ENCODE results near the gene HOXC11. TPM values are rescaled to one million over a fixed set of nuclear protein-coding genes. Genes with fewer than 3 reads are reported as not detected.
A peak's percentile ranks its signal among the peaks of the same experiment; 100 is the strongest.

The HOXC11 gene
- total and polyA plus RNA-seq, 2 donors (not counting 1 experiment from before 2014, with no cell fraction given), result not detected

GRCh38 chr12:53982648-53983567, 10.0 kb downstream of the HOXC11 start:
- Histone ChIP-seq H3K79me2 (ENCODE audit: control insufficient read depth, insufficient read depth, low read length) (no peaks in the 10 kb centered on the region), H3K9me3 (ENCODE audit: control extremely low read depth in 1 of 3, control insufficient read depth in 2 of 3, insufficient read depth in 1 of 3, low read length in 2 of 3) (peaks cover 0 to 80% (median 12%) of the 10 kb centered on the region in 3 donors), H3K4me1 (ENCODE audit: control insufficient read depth in 2 of 2, insufficient read depth in 2 of 2, low read length in 2 of 2) (peaks cover 26 to 36% of the 10 kb centered on the region in 2 donors), H4K20me1 (ENCODE audit: control insufficient read depth, insufficient read depth, low read length, poor library complexity, severe bottlenecking) (no peaks in the 10 kb centered on the region), H3K9ac (ENCODE audit: low read length) (no peak overlapping the region), H3K27me3 (replicated peaks in 1 of 4; ENCODE audit: control extremely low read depth in 1 of 4, control insufficient read depth in 3 of 4, insufficient read depth in 4 of 4, low read length in 3 of 4) (peaks cover 0 to 96% (median 91%) of the 10 kb centered on the region in 4 experiments), H3K27ac (ENCODE audit: low read length in 2 of 2) (no peak overlapping the region), H3K4me3 (ENCODE audit: control extremely low read depth in 1 of 5, extremely low read depth in 1 of 5, insufficient read depth in 1 of 5, low read depth in 2 of 5, low read length in 4 of 5) (no peak overlapping the region), H3K36me3 (replicated peaks in 1 of 2; ENCODE audit: control extremely low read depth in 1 of 2, control insufficient read depth in 1 of 2, extremely low read depth in 1 of 2, insufficient read depth in 2 of 2, low read length in 1 of 2) (no peaks in the 10 kb centered on the region), H3K4me2 (replicated peaks; ENCODE audit: low read depth, low read length, poor library complexity, severe bottlenecking) (no peak overlapping the region), H2AFZ (ENCODE audit: insufficient read depth, low read depth, low read length, poor library complexity, severe bottlenecking) (no peak overlapping the region)
- H3K4me3 Mint-ChIP-seq, result no peak overlapping the region
- ChIA-PET POLR2A (no interaction called here), CTCF (no interaction called here)
- H3K9me3 Mint-ChIP-seq (ENCODE audit: insufficient read depth), result no peaks in the 10 kb centered on the region
- intact Hi-C loops (cut with micrococcal nuclease), result no loop called here
- DNase-seq, result no peak
- ATAC-seq (ENCODE audit: low read depth), result no peak
- H3K27me3 Mint-ChIP-seq, result peaks cover 86% of the 10 kb centered on the region
- TF ChIP-seq CTCF (IDR thresholded peaks at IDR 0.05) (no peak), EZH2 (IDR thresholded peaks at IDR 0.05; ENCODE audit: borderline replicate concordance, insufficient read depth, low read depth, low read length, poor library complexity, severe bottlenecking) (peak; percentile 61)
- WGBS (ENCODE audit: insufficient coverage), result 9% methylated on average over 17 of the region's 26 CpGs
- peak overlapping the region; percentile 65 for H3K27ac Mint-ChIP-seq
- H3K4me1 Mint-ChIP-seq, result peaks cover 13% of the 10 kb centered on the region

GRCh38 chr12:53983568-53983949, 10.6 kb downstream of the HOXC11 start:
- Mint-ChIP-seq H3K4me3 (no peak overlapping the region), H3K27me3 (peaks cover 86% of the 10 kb centered on the region), H3K9me3 (ENCODE audit: insufficient read depth) (no peaks in the 10 kb centered on the region), H3K27ac (peak overlapping the region; percentile 56), H3K4me1 (peaks cover 13% of the 10 kb centered on the region)
- H2AFZ ChIP-seq (ENCODE audit: insufficient read depth, low read depth, low read length, poor library complexity, severe bottlenecking), result no peak overlapping the region
- ChIA-PET CTCF (no interaction called here), POLR2A (interaction anchor here (0.8 kb wide), 1 partner anchor 257 kb away, joined by 3 read pairs; no protein-coding TSS in a partner anchor)
- DNase-seq, result peak; percentile 54
- intact Hi-C loops (cut with micrococcal nuclease), result no loop called here
- H3K27ac ChIP-seq (ENCODE audit: low read length in 2 of 2), result no peak overlapping the region
- H3K36me3 ChIP-seq (replicated peaks in 1 of 2; ENCODE audit: control extremely low read depth in 1 of 2, control insufficient read depth in 1 of 2, extremely low read depth in 1 of 2, insufficient read depth in 2 of 2, low read length in 1 of 2), result no peaks in the 10 kb centered on the region
- H3K4me1 ChIP-seq (ENCODE audit: control insufficient read depth in 2 of 2, insufficient read depth in 2 of 2, low read length in 2 of 2), result peaks cover 22 to 36% of the 10 kb centered on the region in 2 donors
- H3K9me3 ChIP-seq (ENCODE audit: control extremely low read depth in 1 of 3, control insufficient read depth in 2 of 3, insufficient read depth in 1 of 3, low read length in 2 of 3), result peaks cover 0 to 78% (median 12%) of the 10 kb centered on the region in 3 donors
- H3K79me2 ChIP-seq (ENCODE audit: control insufficient read depth, insufficient read depth, low read length), result no peaks in the 10 kb centered on the region
- WGBS (ENCODE audit: insufficient coverage), result 8% methylated on average over 11 of the region's 17 CpGs
- no peak for TF ChIP-seq CTCF (IDR thresholded peaks at IDR 0.05)
- no peak for TF ChIP-seq EZH2 (IDR thresholded peaks at IDR 0.05; ENCODE audit: borderline replicate concordance, insufficient read depth, low read depth, low read length, poor library complexity, severe bottlenecking)
- ATAC-seq (ENCODE audit: low read depth), result no peak
- H3K4me2 ChIP-seq (replicated peaks; ENCODE audit: low read depth, low read length, poor library complexity, severe bottlenecking), result peak overlapping the region; percentile 1
- H4K20me1 ChIP-seq (ENCODE audit: control insufficient read depth, insufficient read depth, low read length, poor library complexity, severe bottlenecking), result no peaks in the 10 kb centered on the region
- H3K9ac ChIP-seq (ENCODE audit: low read length), result no peak overlapping the region
- peaks cover 0 to 97% (median 93%) of the 10 kb centered on the region in 4 experiments for H3K27me3 ChIP-seq (replicated peaks in 1 of 4; ENCODE audit: control extremely low read depth in 1 of 4, control insufficient read depth in 3 of 4, insufficient read depth in 4 of 4, low read length in 3 of 4)
- no peak overlapping the region for H3K4me3 ChIP-seq (ENCODE audit: control extremely low read depth in 1 of 5, extremely low read depth in 1 of 5, insufficient read depth in 1 of 5, low read depth in 2 of 5, low read length in 4 of 5)
